SK-N-SH treated with all-trans-retinoic acid at 6 μM for 48 hours (cell line): ENCODE measurements around the gene CRADD.

Source experiments
- ATAC-seq: fragments of 200-7000 bp; cut with Tn5 transposase; 3 replicates; pipeline ENCODE4 v1.9.1; 2020; ENCODE audit warnings: mild to moderate bottlenecking, moderate library complexity
- ARNTL ChIP-seq: fragments of 450-650 bp; formaldehyde crosslinking; IDR thresholded peaks from 2 replicates; pipeline ENCODE4 v1.5.0; 2020; ENCODE audit warnings: low read depth, mild to moderate bottlenecking, moderate library complexity, borderline replicate concordance
- BACH2 ChIP-seq: fragments of 250-450 bp; sonication (Bioruptor Pico); IDR thresholded peaks from 2 replicates; pipeline ENCODE4 v1.9.0; 2021; ENCODE audit warnings: mild to moderate bottlenecking, borderline replicate concordance
- CSDC2 ChIP-seq: fragments of 250-450 bp; sonication (Bioruptor Pico); IDR thresholded peaks from 2 replicates; pipeline ENCODE4 v1.5.0; 2020; ENCODE audit warnings: mild to moderate bottlenecking, moderate library complexity
- CSRNP3 ChIP-seq: fragments of 250-450 bp; sonication (Bioruptor Pico); IDR thresholded peaks from 2 replicates; pipeline ENCODE4 v1.5.1; 2021; ENCODE audit warnings: mild to moderate bottlenecking, moderate library complexity
- ESRRG ChIP-seq: fragments of 250-450 bp; sonication (Bioruptor Pico); IDR thresholded peaks from 2 replicates; pipeline ENCODE4 v1.6.1; 2021; ENCODE audit warnings: mild to moderate bottlenecking
- GLIS3 ChIP-seq: fragments of 250-450 bp; sonication (Bioruptor Pico); IDR thresholded peaks from 2 replicates; pipeline ENCODE4 v1.5.0; 2020; ENCODE audit warnings: mild to moderate bottlenecking, moderate library complexity
- ISL1 ChIP-seq: fragments of 250-450 bp; sonication (Bioruptor Pico); IDR thresholded peaks from 2 replicates; pipeline ENCODE4 v2.1.2; 2022; ENCODE audit warnings: mild to moderate bottlenecking, moderate library complexity
- OSR1 ChIP-seq: fragments of 250-450 bp; sonication (Bioruptor Pico); IDR thresholded peaks from 2 replicates; pipeline ENCODE4 v1.8.0; 2022; ENCODE audit warnings: moderate library complexity, mild to moderate bottlenecking, inconsistent platforms
- POU6F1 ChIP-seq: fragments of 250-450 bp; sonication (Bioruptor Pico); IDR thresholded peaks from 2 replicates; pipeline ENCODE4 v1.8.0; 2021; ENCODE audit warnings: low read depth, mild to moderate bottlenecking, moderate library complexity, borderline replicate concordance
- PPARA ChIP-seq: fragments of 250-450 bp; sonication (Bioruptor Pico); IDR thresholded peaks from 2 replicates; pipeline ENCODE4 v1.5.0; 2020; ENCODE audit warnings: mild to moderate bottlenecking, borderline replicate concordance
- RARB ChIP-seq: fragments of 250-450 bp; sonication (Bioruptor Pico); IDR thresholded peaks from 2 replicates; pipeline ENCODE4 v1.8.0; 2021; ENCODE audit warnings: mild to moderate bottlenecking, moderate library complexity
- SNAI2 ChIP-seq: fragments of 250-450 bp; sonication (Bioruptor Pico); IDR thresholded peaks from 2 replicates; pipeline ENCODE4 v1.5.0; 2020; ENCODE audit warnings: mild to moderate bottlenecking, moderate library complexity
- TCF4 ChIP-seq: fragments of 250-450 bp; sonication (Bioruptor Pico); IDR thresholded peaks from 2 replicates; pipeline ENCODE4 v1.8.0; 2021; ENCODE audit warnings: mild to moderate bottlenecking, moderate library complexity, borderline replicate concordance
- TOX ChIP-seq: fragments of 250-450 bp; sonication (Bioruptor Pico); IDR thresholded peaks from 2 replicates; pipeline ENCODE4 v1.8.0; 2021; ENCODE audit warnings: mild to moderate bottlenecking, moderate library complexity, borderline replicate concordance
- ZFP30 ChIP-seq: fragments of 450-650 bp; formaldehyde crosslinking; IDR thresholded peaks from 2 replicates; pipeline ENCODE4 v1.5.0; 2022; ENCODE audit warnings: mild to moderate bottlenecking, moderate library complexity
- ZNF565 ChIP-seq: fragments of 450-650 bp; formaldehyde crosslinking; conservative IDR thresholded peaks from 2 replicates; pipeline ENCODE4 v1.5.0; 2020; ENCODE audit warnings: low read depth, mild to moderate bottlenecking, moderate library complexity
- ZNF8 ChIP-seq: fragments of 450-650 bp; formaldehyde crosslinking; IDR thresholded peaks from 2 replicates; pipeline ENCODE4 v1.5.0; 2020; ENCODE audit warnings: mild to moderate bottlenecking, moderate library complexity
- TF ChIP-seq, protein P1 (sequence below): fragments of 250-450 bp; sonication (Bioruptor Pico); IDR thresholded peaks from 2 replicates; pipeline ENCODE4 v1.5.0; 2020; ENCODE audit warnings: mild to moderate bottlenecking, moderate library complexity

CRADD gene

DNA sequence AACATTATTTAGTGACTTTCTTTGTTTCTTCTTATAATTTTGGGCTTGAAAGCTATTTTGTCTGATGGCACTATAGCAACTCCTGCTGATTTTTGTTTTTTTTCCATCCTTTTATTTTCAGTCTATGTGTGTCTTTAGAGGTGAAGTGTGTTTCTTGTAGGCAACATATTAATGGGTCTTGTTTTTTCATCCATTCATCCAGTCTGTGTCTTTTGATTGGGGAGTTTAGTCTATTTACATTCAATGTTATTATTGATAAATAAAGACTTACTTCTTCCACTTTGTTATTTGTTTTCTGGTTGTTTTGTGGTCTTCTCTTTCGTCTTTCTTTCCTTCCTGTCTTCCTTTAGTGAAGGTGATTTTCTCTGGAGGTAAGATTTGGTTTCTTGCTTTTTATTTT lies 198.0 kb downstream of the CRADD start:
- TF ChIP-seq POU6F1 (CRISPR knock-in tag) (no peak), CSRNP3 (CRISPR knock-in tag) (no peak), OSR1 (CRISPR knock-in tag) (no peak), ARNTL (CRISPR knock-in tag) (no peak), BACH2 (no peak), CSDC2 (no peak)
- TF ChIP-seq, protein P1, sequence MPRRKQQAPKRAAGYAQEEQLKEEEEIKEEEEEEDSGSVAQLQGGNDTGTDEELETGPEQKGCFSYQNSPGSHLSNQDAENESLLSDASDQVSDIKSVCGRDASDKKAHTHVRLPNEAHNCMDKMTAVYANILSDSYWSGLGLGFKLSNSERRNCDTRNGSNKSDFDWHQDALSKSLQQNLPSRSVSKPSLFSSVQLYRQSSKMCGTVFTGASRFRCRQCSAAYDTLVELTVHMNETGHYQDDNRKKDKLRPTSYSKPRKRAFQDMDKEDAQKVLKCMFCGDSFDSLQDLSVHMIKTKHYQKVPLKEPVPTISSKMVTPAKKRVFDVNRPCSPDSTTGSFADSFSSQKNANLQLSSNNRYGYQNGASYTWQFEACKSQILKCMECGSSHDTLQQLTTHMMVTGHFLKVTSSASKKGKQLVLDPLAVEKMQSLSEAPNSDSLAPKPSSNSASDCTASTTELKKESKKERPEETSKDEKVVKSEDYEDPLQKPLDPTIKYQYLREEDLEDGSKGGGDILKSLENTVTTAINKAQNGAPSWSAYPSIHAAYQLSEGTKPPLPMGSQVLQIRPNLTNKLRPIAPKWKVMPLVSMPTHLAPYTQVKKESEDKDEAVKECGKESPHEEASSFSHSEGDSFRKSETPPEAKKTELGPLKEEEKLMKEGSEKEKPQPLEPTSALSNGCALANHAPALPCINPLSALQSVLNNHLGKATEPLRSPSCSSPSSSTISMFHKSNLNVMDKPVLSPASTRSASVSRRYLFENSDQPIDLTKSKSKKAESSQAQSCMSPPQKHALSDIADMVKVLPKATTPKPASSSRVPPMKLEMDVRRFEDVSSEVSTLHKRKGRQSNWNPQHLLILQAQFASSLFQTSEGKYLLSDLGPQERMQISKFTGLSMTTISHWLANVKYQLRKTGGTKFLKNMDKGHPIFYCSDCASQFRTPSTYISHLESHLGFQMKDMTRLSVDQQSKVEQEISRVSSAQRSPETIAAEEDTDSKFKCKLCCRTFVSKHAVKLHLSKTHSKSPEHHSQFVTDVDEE (CRISPR knock-in tag) = no peak
- ATAC-seq = no peak

GRCh38 chr12:93876360-93876759 lies 199.2 kb downstream of the CRADD start:
- TF ChIP-seq POU6F1 (CRISPR knock-in tag) = no peak
- no peak for TF ChIP-seq ZNF8 (CRISPR knock-in tag)
- no peak for TF ChIP-seq ZNF565 (CRISPR knock-in tag)
- TF ChIP-seq GLIS3 (CRISPR knock-in tag) = no peak
- no peak for TF ChIP-seq TCF4 (CRISPR knock-in tag)
- TF ChIP-seq ZFP30 (CRISPR knock-in tag) = peak; percentile 55; the same call in 1 of the 2 replicates
- TF ChIP-seq BACH2 = no peak
- TF ChIP-seq, protein P1 (CRISPR knock-in tag) = no peak
- ATAC-seq = no peak

GRCh38 chr12:93877446-93877845 lies 200.3 kb downstream of the CRADD start:
- no peak for TF ChIP-seq SNAI2 (CRISPR knock-in tag)
- no peak for TF ChIP-seq GLIS3 (CRISPR knock-in tag)
- no peak for TF ChIP-seq TOX
- TF ChIP-seq, all 23 proteins: peak for 0
- ATAC-seq = no peak

DNA sequence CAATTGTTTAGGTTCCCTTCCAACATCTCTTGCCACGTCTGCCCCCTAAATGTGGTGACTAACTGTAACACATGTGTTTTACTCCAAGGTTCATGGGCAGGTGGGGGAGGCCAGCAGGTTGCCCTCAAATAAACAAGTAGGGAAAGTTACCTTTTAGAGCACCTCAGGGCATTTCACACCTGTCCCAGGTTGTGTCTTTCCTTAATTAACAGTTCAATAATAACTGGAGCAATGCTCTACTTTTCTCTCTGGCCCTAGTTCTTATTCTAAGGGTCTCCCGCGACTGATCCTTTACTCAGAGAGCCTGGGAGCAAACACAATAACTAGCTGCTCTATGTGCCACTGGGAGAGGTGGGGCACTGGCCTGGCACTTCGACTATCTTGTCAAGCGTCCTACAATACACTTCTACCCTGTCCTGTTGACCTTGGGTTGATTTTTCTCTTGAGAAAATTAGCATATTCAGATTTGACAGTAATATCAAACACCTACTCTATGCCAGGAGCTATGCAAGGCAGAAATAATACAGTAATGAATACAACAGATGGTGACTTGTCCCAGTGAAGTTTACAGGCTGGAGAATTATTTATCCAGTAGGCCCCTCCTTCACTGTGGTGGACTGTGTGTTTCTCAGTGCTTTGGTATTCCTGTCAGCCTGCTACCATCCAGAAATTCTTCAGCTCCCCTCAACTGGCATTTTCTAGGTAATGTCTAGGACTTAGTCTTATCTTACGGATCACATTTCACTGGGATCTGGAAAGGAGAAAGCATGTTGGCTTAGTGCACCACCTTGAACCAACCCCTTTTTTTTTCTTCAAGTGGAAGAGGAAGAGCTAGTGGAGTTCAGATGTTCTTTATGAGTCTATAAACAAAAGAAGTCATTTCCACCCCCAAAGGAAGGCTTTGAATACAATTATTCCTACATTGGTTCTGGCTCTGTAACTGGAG lies 202.6 kb downstream of the CRADD start:
- TF ChIP-seq OSR1 (CRISPR knock-in tag) (no peak), POU6F1 (CRISPR knock-in tag) (no peak), ESRRG (no peak), SNAI2 (CRISPR knock-in tag) (no peak), ARNTL (CRISPR knock-in tag) (no peak), ISL1 (CRISPR knock-in tag) (peak; percentile 13; the same call in 1 of the 2 replicates), RARB (CRISPR knock-in tag) (no peak), PPARA (no peak)
- TF ChIP-seq, protein P1 (CRISPR knock-in tag) = no peak
- ATAC-seq = peak; percentile 76
